ENCODE data around the gene SRR. TPM values are rescaled to one million over a fixed set of nuclear protein-coding genes. Genes with fewer than 3 reads are reported as not detected.

Gene SRR
- total RNA-seq, 1 experiment from 2014 or later = 7.7 TPM

DNA sequence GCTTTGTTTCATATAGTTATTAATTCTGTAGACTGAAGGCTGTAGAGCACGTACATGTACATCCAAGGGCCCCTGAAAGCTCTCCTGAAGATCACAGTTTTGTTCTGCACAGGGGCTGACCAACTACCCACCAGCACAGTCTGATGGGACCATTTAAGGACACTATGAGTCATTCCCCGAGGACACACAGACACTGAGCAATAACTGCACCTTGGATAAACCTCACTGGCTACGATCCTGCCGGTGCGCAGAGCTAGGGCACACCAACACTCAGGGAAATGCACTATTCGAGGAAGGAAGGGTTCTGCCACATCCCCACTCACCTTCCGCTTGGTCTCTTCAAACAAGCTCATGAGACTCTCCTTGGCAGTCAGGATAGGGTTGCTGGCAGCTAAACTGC is 20.4 kb upstream of the SRR start:
- no peaks in the 10 kb centered on the region for H3K9me3 Mint-ChIP-seq (ENCODE audit: unreplicated experiment)
- H3K4me1 Mint-ChIP-seq (ENCODE audit: insufficient read depth, unreplicated experiment) = peaks cover 4% of the 10 kb centered on the region
- H3K4me3 Mint-ChIP-seq (ENCODE audit: unreplicated experiment) = no peak overlapping the region
- H3K36me3 Mint-ChIP-seq (ENCODE audit: insufficient read depth, unreplicated experiment) = peaks cover 76% of the 10 kb centered on the region
- no peak for DNase-seq (ENCODE audit: unreplicated experiment)
- POLR2A ChIA-PET = interaction anchor here (0.8 to 2.4 kb wide), 4 partner anchors 12 to 53 kb away, joined by 3 to 9 read pairs (median 4); partner anchors contain the start of genes SMG6, SRR and TSR1
- H3K27ac Mint-ChIP-seq (ENCODE audit: low read depth, unreplicated experiment) = no peak overlapping the region
- CTCF ChIA-PET = interaction anchor here (0.5 to 4.0 kb wide), 9 partner anchors 14 to 229 kb away, joined by 3 to 17 read pairs (median 5); partner anchors contain the start of genes HIC1, SMG6 and SRR
- intact Hi-C loops (cut with micrococcal nuclease) = no loop called here
- no peak for TF ChIP-seq CTCF (IDR thresholded peaks at IDR 0.05; ENCODE audit: unreplicated experiment)
- BruUV-seq (replicated peaks) = no TSS peak
- H3K27me3 Mint-ChIP-seq (ENCODE audit: insufficient read depth, unreplicated experiment) = no peaks in the 10 kb centered on the region

DNA sequence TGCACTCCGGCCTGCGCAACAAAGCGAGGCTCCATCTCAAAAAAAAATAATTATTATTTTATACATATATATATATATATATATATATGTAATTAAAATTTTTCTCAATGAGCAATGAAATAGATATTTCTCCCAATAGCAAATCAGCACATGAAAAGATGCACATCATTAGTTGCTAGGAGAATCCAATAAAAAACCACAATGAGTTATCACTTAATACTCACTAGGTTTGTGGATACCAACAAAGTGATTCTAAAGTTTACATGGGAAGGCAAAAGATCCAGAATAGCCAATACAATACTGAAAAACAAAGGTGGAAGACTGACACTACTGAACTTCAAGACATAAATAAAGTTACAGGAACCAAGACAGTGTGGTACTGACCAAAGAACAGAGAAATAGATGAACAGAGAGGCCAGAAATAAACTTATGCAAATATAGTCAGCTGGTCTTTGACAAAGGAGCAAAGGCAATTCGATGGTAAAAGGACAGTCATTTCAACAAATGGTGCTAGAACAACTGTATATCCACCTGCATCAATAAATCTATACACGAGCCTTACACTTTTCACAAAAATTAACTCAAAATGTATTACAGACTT is 13.8 kb upstream of the SRR start:
- H3K27ac Mint-ChIP-seq (ENCODE audit: low read depth, unreplicated experiment) = no peak overlapping the region
- H3K9me3 Mint-ChIP-seq (ENCODE audit: unreplicated experiment) = no peaks in the 10 kb centered on the region
- peaks cover 72% of the 10 kb centered on the region for H3K36me3 Mint-ChIP-seq (ENCODE audit: insufficient read depth, unreplicated experiment)
- ChIA-PET CTCF (interaction anchor here (1.3 kb wide), 1 partner anchor 235 kb away, joined by 3 read pairs; no protein-coding TSS in a partner anchor), POLR2A (no interaction called here)
- H3K4me3 Mint-ChIP-seq (ENCODE audit: unreplicated experiment) = no peak overlapping the region
- DNase-seq (ENCODE audit: unreplicated experiment) = no peak
- intact Hi-C loops (cut with micrococcal nuclease) = no loop called here
- peaks cover 1% of the 10 kb centered on the region for H3K4me1 Mint-ChIP-seq (ENCODE audit: insufficient read depth, unreplicated experiment)
- no TSS peak for BruUV-seq (replicated peaks)
- H3K27me3 Mint-ChIP-seq (ENCODE audit: insufficient read depth, unreplicated experiment) = no peaks in the 10 kb centered on the region
- TF ChIP-seq CTCF (IDR thresholded peaks at IDR 0.05; ENCODE audit: unreplicated experiment) = no peak

- ChIA-PET POLR2A (interaction anchor here (0.6 to 3.6 kb wide), 2 partner anchors 11 to 13 kb away, joined by 3 to 20 read pairs; partner anchors contain the start of genes SMG6 and SRR), CTCF (no interaction called here)
- Mint-ChIP-seq H3K4me3 (ENCODE audit: unreplicated experiment) (no peak overlapping the region), H3K36me3 (ENCODE audit: insufficient read depth, unreplicated experiment) (peaks cover 72% of the 10 kb centered on the region), H3K27ac (ENCODE audit: low read depth, unreplicated experiment) (no peak overlapping the region), H3K9me3 (ENCODE audit: unreplicated experiment) (no peaks in the 10 kb centered on the region), H3K4me1 (ENCODE audit: insufficient read depth, unreplicated experiment) (peaks cover 16% of the 10 kb centered on the region), H3K27me3 (ENCODE audit: insufficient read depth, unreplicated experiment) (no peaks in the 10 kb centered on the region)
- DNase-seq (ENCODE audit: unreplicated experiment) = no peak
- TF ChIP-seq CTCF (IDR thresholded peaks at IDR 0.05; ENCODE audit: unreplicated experiment) = no peak
- intact Hi-C loops (cut with micrococcal nuclease) = no loop called here
- no TSS peak for BruUV-seq (replicated peaks)
These were observed 11.7 kb upstream of the SRR start for GRCh38 chr17:2292100-2292499.

GRCh38 chr17:2295575-2295974 is 8.2 kb upstream of the SRR start:
- H3K27me3 Mint-ChIP-seq (ENCODE audit: insufficient read depth, unreplicated experiment) = no peaks in the 10 kb centered on the region
- intact Hi-C loops (cut with micrococcal nuclease) = no loop called here
- no peak overlapping the region for H3K4me3 Mint-ChIP-seq (ENCODE audit: unreplicated experiment)
- ChIA-PET POLR2A (interaction anchor here (0.8 to 1.2 kb wide), 3 partner anchors 8 to 13 kb away, joined by 3 to 4 read pairs (median 4); partner anchors contain the start of genes SMG6 and SRR), CTCF (interaction anchor here (0.5 to 0.8 kb wide), 2 partner anchors 9 to 241 kb away, joined by 3 to 6 read pairs; partner anchors contain the start of gene HIC1)
- DNase-seq (ENCODE audit: unreplicated experiment) = no peak
- H3K4me1 Mint-ChIP-seq (ENCODE audit: insufficient read depth, unreplicated experiment) = peaks cover 28% of the 10 kb centered on the region
- no TSS peak for BruUV-seq (replicated peaks)
- no peak overlapping the region for H3K27ac Mint-ChIP-seq (ENCODE audit: low read depth, unreplicated experiment)
- no peaks in the 10 kb centered on the region for H3K9me3 Mint-ChIP-seq (ENCODE audit: unreplicated experiment)
- no peak for TF ChIP-seq CTCF (IDR thresholded peaks at IDR 0.05; ENCODE audit: unreplicated experiment)
- peaks cover 67% of the 10 kb centered on the region for H3K36me3 Mint-ChIP-seq (ENCODE audit: insufficient read depth, unreplicated experiment)
